ENCODE measurements around the gene SLC1A3. TPM values are rescaled to one million over a fixed set of nuclear protein-coding genes. Genes with fewer than 3 reads are reported as not detected.

Gene SLC1A3
- total and polyA plus RNA-seq, 4 donors: 3.4 to 47.6 (median 28.2) TPM

GRCh38 chr5:36704131-36704530 lies 97.7 kb downstream of the SLC1A3 start:
- no peak overlapping the region for H3K4me3 ChIP-seq
- H3K27me3 ChIP-seq (ENCODE audit: control insufficient read depth in 3 of 3, insufficient read depth in 3 of 3, low read length in 2 of 3): peaks cover 0 to 2% (median 0%) of the 10 kb centered on the region in 3 donors
- TF ChIP-seq CTCF (IDR thresholded peaks at IDR 0.05; ENCODE audit: control extremely low read depth, extremely low read depth): no peak
- WGBS, 2 donors: 33 to 50% methylated on average over 1 of the region's 1 CpG
- no peak for DNase-seq
- H3K36me3 ChIP-seq (ENCODE audit: control insufficient read depth in 4 of 4, insufficient read depth in 4 of 4, low read length in 4 of 4): no peaks in the 10 kb centered on the region
- H3K9me3 ChIP-seq (ENCODE audit: control insufficient read depth in 4 of 4, insufficient read depth in 3 of 4, low read length in 3 of 4): peaks cover 0 to 5% (median 2%) of the 10 kb centered on the region in 4 donors
- H3K9ac ChIP-seq (ENCODE audit: insufficient read depth in 1 of 2, low read length in 2 of 2): no peak overlapping the region
- peaks cover 1 to 17% (median 10%) of the 10 kb centered on the region in 5 donors for H3K4me1 ChIP-seq (ENCODE audit: control insufficient read depth in 5 of 5, insufficient read depth in 5 of 5, low read length in 5 of 5)
- no peak overlapping the region for H3K27ac ChIP-seq (ENCODE audit: low read depth in 1 of 2, low read length in 1 of 2)
- ATAC-seq (ENCODE audit: insufficient read depth, low FRiP score): no peak

- Histone ChIP-seq H3K36me3 (ENCODE audit: control insufficient read depth in 4 of 4, insufficient read depth in 4 of 4, low read length in 4 of 4) (no peaks in the 10 kb centered on the region), H3K4me1 (ENCODE audit: control insufficient read depth in 5 of 5, insufficient read depth in 5 of 5, low read length in 5 of 5) (peaks cover 1 to 17% (median 10%) of the 10 kb centered on the region in 5 donors), H3K4me3 (no peak overlapping the region), H3K27me3 (ENCODE audit: control insufficient read depth in 3 of 3, insufficient read depth in 3 of 3, low read length in 2 of 3) (peaks cover 0 to 2% (median 0%) of the 10 kb centered on the region in 3 donors), H3K27ac (ENCODE audit: low read depth in 1 of 2, low read length in 1 of 2) (peak overlapping the region in 1 of 2 donors; percentile 3), H3K9ac (ENCODE audit: insufficient read depth in 1 of 2, low read length in 2 of 2) (no peak overlapping the region), H3K9me3 (ENCODE audit: control insufficient read depth in 4 of 4, insufficient read depth in 3 of 4, low read length in 3 of 4) (peaks cover 0 to 5% (median 2%) of the 10 kb centered on the region in 4 donors)
- TF ChIP-seq CTCF (IDR thresholded peaks at IDR 0.05; ENCODE audit: control extremely low read depth, extremely low read depth): no peak
- WGBS, 2 donors: 79 to 83% methylated on average over 3 of the region's 3 CpGs
- ATAC-seq (ENCODE audit: insufficient read depth, low FRiP score): no peak
- DNase-seq: no peak
Observed at GRCh38 chr5:36705055-36705454, 98.6 kb downstream of the SLC1A3 start.

- no peak for TF ChIP-seq CTCF (IDR thresholded peaks at IDR 0.05; ENCODE audit: control extremely low read depth, extremely low read depth)
- Histone ChIP-seq H3K9me3 (ENCODE audit: control insufficient read depth in 4 of 4, insufficient read depth in 3 of 4, low read length in 3 of 4) (peaks cover 0 to 5% (median 2%) of the 10 kb centered on the region in 4 donors), H3K9ac (ENCODE audit: insufficient read depth in 1 of 2, low read length in 2 of 2) (no peak overlapping the region), H3K27ac (ENCODE audit: low read depth in 1 of 2, low read length in 1 of 2) (no peak overlapping the region), H3K4me3 (no peak overlapping the region), H3K27me3 (ENCODE audit: control insufficient read depth in 3 of 3, insufficient read depth in 3 of 3, low read length in 2 of 3) (peaks cover 0 to 2% (median 0%) of the 10 kb centered on the region in 3 donors), H3K4me1 (ENCODE audit: control insufficient read depth in 5 of 5, insufficient read depth in 5 of 5, low read length in 5 of 5) (peaks cover 1 to 9% (median 3%) of the 10 kb centered on the region in 5 donors), H3K36me3 (ENCODE audit: control insufficient read depth in 4 of 4, insufficient read depth in 4 of 4, low read length in 4 of 4) (no peaks in the 10 kb centered on the region)
- no peak for DNase-seq
- WGBS, 2 donors: 70 to 76% methylated on average over 4 of the region's 4 CpGs
- no peak for ATAC-seq (ENCODE audit: insufficient read depth, low FRiP score)
Observed at GRCh38 chr5:36706662-36707061, 100.3 kb downstream of the SLC1A3 start.

GRCh38 chr5:36708996-36709395 lies 102.6 kb downstream of the SLC1A3 start:
- WGBS, 2 donors: 90 to 97% methylated on average over 5 of the region's 5 CpGs
- no peak for TF ChIP-seq CTCF (IDR thresholded peaks at IDR 0.05; ENCODE audit: control extremely low read depth, extremely low read depth)
- Histone ChIP-seq H3K4me3 (no peak overlapping the region), H3K27me3 (ENCODE audit: control insufficient read depth in 3 of 3, insufficient read depth in 3 of 3, low read length in 2 of 3) (no peaks in the 10 kb centered on the region), H3K9me3 (ENCODE audit: control insufficient read depth in 4 of 4, insufficient read depth in 3 of 4, low read length in 3 of 4) (peaks cover 0 to 5% (median 1%) of the 10 kb centered on the region in 4 donors), H3K4me1 (ENCODE audit: control insufficient read depth in 5 of 5, insufficient read depth in 5 of 5, low read length in 5 of 5) (peaks cover 0 to 4% (median 0%) of the 10 kb centered on the region in 5 donors), H3K27ac (ENCODE audit: low read depth in 1 of 2, low read length in 1 of 2) (no peak overlapping the region), H3K9ac (ENCODE audit: insufficient read depth in 1 of 2, low read length in 2 of 2) (no peak overlapping the region), H3K36me3 (ENCODE audit: control insufficient read depth in 4 of 4, insufficient read depth in 4 of 4, low read length in 4 of 4) (no peaks in the 10 kb centered on the region)
- DNase-seq: no peak
- ATAC-seq (ENCODE audit: insufficient read depth, low FRiP score): no peak
